Liver (tissue), 9 donors: ENCODE data around the gene CDH15. TPM values are rescaled to one million over a fixed set of nuclear protein-coding genes. Genes with fewer than 3 reads are reported as not detected.

Source experiments
- DNase-seq: peaks from one replicate; pipeline ENCODE4 v3.0.0-alpha.2; 2017; ENCODE audit warnings: low spot score
- H3K27ac ChIP-seq, 2 donors: one replicate each; pipeline ENCODE4 v1.7.0; 2013; ENCODE audit warnings: inconsistent platforms in 2 of 2, low read length in 2 of 2, control low read depth in 1 of 2, low read depth in 1 of 2, mild to moderate bottlenecking in 1 of 2
- H3K27me3 ChIP-seq, 4 donors: one replicate each; pipeline versions ENCODE4 v1.6.1 to v1.7.0; 2013; ENCODE audit warnings: low read length in 3 of 4, inconsistent platforms in 1 of 4, mild to moderate bottlenecking in 1 of 4, moderate library complexity in 1 of 4; ENCODE audit not compliant: control insufficient read depth in 4 of 4, insufficient read depth in 4 of 4
- H3K36me3 ChIP-seq, 4 donors: one replicate each; pipeline versions ENCODE4 v1.6.1 to v1.7.0; 2013; ENCODE audit warnings: low read length in 3 of 4, mild to moderate bottlenecking in 3 of 4, low read depth in 1 of 4, moderate library complexity in 1 of 4; ENCODE audit not compliant: control insufficient read depth in 4 of 4, insufficient read depth in 3 of 4
- H3K4me1 ChIP-seq, 4 donors: one replicate each; pipeline versions ENCODE4 v1.6.1 to v1.7.0; 2013; ENCODE audit warnings: low read length in 3 of 4, mild to moderate bottlenecking in 3 of 4, moderate library complexity in 1 of 4; ENCODE audit not compliant: control insufficient read depth in 4 of 4, insufficient read depth in 4 of 4
- H3K4me3 ChIP-seq, 3 donors: one replicate each; pipeline versions ENCODE4 v1.6.1 to v1.7.0; 2013; ENCODE audit warnings: low read length in 3 of 3, control low read depth in 1 of 3, low read depth in 1 of 3, mild to moderate bottlenecking in 1 of 3
- H3K9ac ChIP-seq, 2 donors: one replicate each; pipeline ENCODE4 v1.7.0; 2013; ENCODE audit warnings: low read length in 2 of 2, mild to moderate bottlenecking in 2 of 2, moderate library complexity in 2 of 2, control low read depth in 1 of 2, low read depth in 1 of 2
- H3K9me3 ChIP-seq, 4 donors: one replicate each; pipeline versions ENCODE4 v1.6.1 to v1.7.0; 2013; ENCODE audit warnings: low read length in 3 of 4; ENCODE audit not compliant: control insufficient read depth in 4 of 4
- ATF3 ChIP-seq: IDR thresholded peaks from 2 replicates; pipeline ENCODE4 v1.6.1; 2016; ENCODE audit warnings: antibody characterized with exemption
- CTCF ChIP-seq: fragments of 150-350 bp; IDR thresholded peaks from 2 replicates; pipeline ENCODE4 v1.5.1; 2017; ENCODE audit warnings: improper control_type of control experiment, low read depth, low read length; ENCODE audit not compliant: missing input control
- EGR1 ChIP-seq, 2 donors: IDR thresholded peaks; 2 replicates each; pipeline ENCODE4 v1.6.1; 2016 to 2018; ENCODE audit warnings: antibody characterized with exemption in 2 of 2, low read depth in 2 of 2
- FOXA1 ChIP-seq: IDR thresholded peaks from 2 replicates; pipeline ENCODE4 v1.6.1; 2016; ENCODE audit warnings: antibody characterized with exemption
- GABPA ChIP-seq, 2 donors: IDR thresholded peaks in 1 of 2; conservative IDR thresholded peaks in 1 of 2; 2 replicates each; pipeline ENCODE4 v1.6.1; 2016; ENCODE audit warnings: antibody characterized with exemption in 2 of 2, mild to moderate bottlenecking in 1 of 2, moderate library complexity in 1 of 2
- HNF4A ChIP-seq, 2 donors: conservative IDR thresholded peaks; 2 replicates each; pipeline ENCODE4 v1.6.1; 2016; ENCODE audit warnings: antibody characterized with exemption in 2 of 2, mild to moderate bottlenecking in 2 of 2
- HNF4G ChIP-seq: IDR thresholded peaks from 2 replicates; pipeline ENCODE4 v1.6.1; 2016; ENCODE audit warnings: antibody characterized with exemption
- JUND ChIP-seq, 2 donors: IDR thresholded peaks; 2 replicates each; pipeline ENCODE4 v1.6.1; 2016; ENCODE audit warnings: antibody characterized with exemption in 2 of 2
- MAX ChIP-seq: IDR thresholded peaks from 2 replicates; pipeline ENCODE4 v1.6.1; 2016; ENCODE audit warnings: antibody characterized with exemption
- NR2F2 ChIP-seq: IDR thresholded peaks from 2 replicates; pipeline ENCODE4 v1.6.1; 2016; ENCODE audit warnings: antibody characterized with exemption
- RAD21 ChIP-seq, 2 donors: IDR thresholded peaks; 2 replicates each; pipeline ENCODE4 v1.6.1; 2016; ENCODE audit warnings: antibody characterized with exemption in 2 of 2, mild to moderate bottlenecking in 2 of 2
- REST ChIP-seq: IDR thresholded peaks from 2 replicates; pipeline ENCODE4 v1.6.1; 2016; ENCODE audit warnings: antibody characterized with exemption, mild to moderate bottlenecking
- RXRA ChIP-seq, 2 donors: IDR thresholded peaks; 2 replicates each; pipeline ENCODE4 v1.6.1; 2017 to 2018; ENCODE audit warnings: antibody characterized with exemption in 2 of 2, mild to moderate bottlenecking in 1 of 2
- SP1 ChIP-seq: IDR thresholded peaks from 2 replicates; pipeline ENCODE4 v1.6.1; 2018; ENCODE audit warnings: antibody characterized with exemption, mild to moderate bottlenecking
- TAF1 ChIP-seq: conservative IDR thresholded peaks from 2 replicates; pipeline ENCODE4 v1.6.1; 2016; ENCODE audit warnings: antibody characterized with exemption, mild to moderate bottlenecking
- YY1 ChIP-seq: IDR thresholded peaks from 2 replicates; pipeline ENCODE4 v1.6.1; 2016; ENCODE audit warnings: antibody characterized with exemption, mild to moderate bottlenecking
- ZBTB33 ChIP-seq: IDR thresholded peaks from 2 replicates; pipeline ENCODE4 v1.6.1; 2016; ENCODE audit warnings: antibody characterized with exemption
- WGBS: extraction: QIAGEN DNeasy Blood & Tissue Kit; methylation state at CpG from one replicate; pipeline ENCODE4 v1.1.7; 2013; 5-methylcytosine and 5-hydroxymethylcytosine counted together
- polyA plus RNA-seq, 2 donors: library from polyadenylated mRNA; stranded (reverse) in 1 of 2; unstranded in 1 of 2; fragments of 200-250 nt in 1 of 2; fragments of >200 nt in 1 of 2; fragmentation: Nextera tagmentation in 1 of 2; extraction: Ambion mirVana in 1 of 2; gene quantifications; one replicate each; pipeline versions ENCODE4 v1.2.1 to v1.2.3, GENCODE V29; 2013 to 2015
- total RNA-seq, 2 donors: library from RNA; depleted of rRNA; stranded (reverse); fragments of >200 nt; gene quantifications; one replicate each; pipeline ENCODE4 v1.2.3, GENCODE V29; 2014
- donor health status: healthy.
- donor health status: healthy.
- donor health status: healthy.
- donor health status: healthy.
- donor health status: healthy.

Gene CDH15
- total and polyA plus RNA-seq, 4 donors = 0.12 TPM; not detected in 3

- H3K27me3 ChIP-seq = no peaks in the 10 kb centered on the region
- 84% methylated on average over 11 of the region's 11 CpGs for WGBS
- DNase-seq = no peak
- no peaks in the 10 kb centered on the region for H3K36me3 ChIP-seq
- no peak overlapping the region for H3K27ac ChIP-seq
- H3K9ac ChIP-seq = no peak overlapping the region
- no peaks in the 10 kb centered on the region for H3K9me3 ChIP-seq
- TF ChIP-seq NR2F2 (no peak), SP1 (no peak), FOXA1 (no peak), REST (no peak)
- no peak overlapping the region for H3K4me3 ChIP-seq
- peaks cover 0 to 2% (median under 1%) of the 10 kb centered on the region in 4 donors for H3K4me1 ChIP-seq
Observed at GRCh38 chr16:89210165-89210903, 38.8 kb downstream of the CDH15 start.

GRCh38 chr16:89210904-89211515 lies 39.5 kb downstream of the CDH15 start:
- no peak for TF ChIP-seq EGR1 (IDR thresholded peaks at IDR 0.05; ENCODE audit: low read depth in 2 of 2)
- TF ChIP-seq HNF4G = no peak
- TF ChIP-seq FOXA1 = no peak
- TF ChIP-seq REST = no peak
- TF ChIP-seq GABPA (IDR thresholded peaks at IDR 0.05 in 1 of 2, conservative IDR thresholded peaks at IDR 0.05 in 1 of 2) = no peak
- no peak for TF ChIP-seq HNF4A (conservative IDR thresholded peaks at IDR 0.05)
- TF ChIP-seq CTCF = no peak
- no peak for TF ChIP-seq RAD21 (IDR thresholded peaks at IDR 0.05)
- TF ChIP-seq SP1 = no peak
- no peak for TF ChIP-seq NR2F2
- no peak for TF ChIP-seq ATF3
- no peak for TF ChIP-seq RXRA (IDR thresholded peaks at IDR 0.05)
- no peak for TF ChIP-seq MAX
- TF ChIP-seq TAF1 = no peak
- no peak for TF ChIP-seq JUND (IDR thresholded peaks at IDR 0.05)
- TF ChIP-seq YY1 = no peak
- no peak for TF ChIP-seq ZBTB33
- Histone ChIP-seq H3K27me3 (no peaks in the 10 kb centered on the region), H3K9ac (no peak overlapping the region), H3K4me1 (peaks cover 0 to 8% (median 4%) of the 10 kb centered on the region in 4 donors), H3K27ac (no peak overlapping the region), H3K9me3 (no peaks in the 10 kb centered on the region), H3K4me3 (no peak overlapping the region), H3K36me3 (no peaks in the 10 kb centered on the region)
- WGBS = 71% methylated on average over 15 of the region's 15 CpGs
- no peak for DNase-seq
